HEK293 (cell line): ENCODE measurements around the gene SPIB.
A peak's percentile ranks its signal among the peaks of the same experiment; 100 is the strongest.

Source experiments
- BCL11B ChIP-seq: fragments of 450-650 bp; formaldehyde crosslinking; IDR thresholded peaks from 2 replicates; pipeline ENCODE4 v1.5.1; 2016; ENCODE audit warnings: low read depth, missing biosample characterization, missing genetic modification characterization
- HOXC10 ChIP-seq: sonication (generic); formaldehyde crosslinking; IDR thresholded peaks from 2 replicates; pipeline ENCODE4 v1.8.1; 2023; ENCODE audit warnings: mild to moderate bottlenecking, missing genetic modification reagents
- KLF7 ChIP-seq: fragments of 450-650 bp; formaldehyde crosslinking; IDR thresholded peaks from 2 replicates; pipeline ENCODE4 v1.5.1; 2016; ENCODE audit warnings: missing biosample characterization, missing genetic modification characterization, borderline replicate concordance
- OSR2 ChIP-seq: fragments of 450-650 bp; formaldehyde crosslinking; IDR thresholded peaks from 2 replicates; pipeline ENCODE4 v1.5.1; 2016; ENCODE audit warnings: missing biosample characterization, missing genetic modification characterization
- PRDM10 ChIP-seq: fragments of 450-650 bp; formaldehyde crosslinking; IDR thresholded peaks from 2 replicates; pipeline ENCODE4 v1.5.1; 2016; ENCODE audit warnings: missing biosample characterization, missing genetic modification characterization
- RBAK ChIP-seq: fragments of 450-650 bp; formaldehyde crosslinking; IDR thresholded peaks from 2 replicates; pipeline ENCODE4 v1.5.1; 2016; ENCODE audit warnings: missing biosample characterization, missing genetic modification characterization
- SP2 ChIP-seq: fragments of 450-650 bp; formaldehyde crosslinking; IDR thresholded peaks from 2 replicates; pipeline ENCODE4 v1.5.1; 2016; ENCODE audit warnings: missing biosample characterization, missing genetic modification characterization
- WT1 ChIP-seq: fragments of 450-650 bp; formaldehyde crosslinking; IDR thresholded peaks from 2 replicates; pipeline ENCODE4 v1.5.1; 2016; ENCODE audit warnings: missing biosample characterization, missing genetic modification characterization
- ZNF174 ChIP-seq: fragments of 450-650 bp; formaldehyde crosslinking; IDR thresholded peaks from 2 replicates; pipeline ENCODE4 v1.5.0; 2017; ENCODE audit warnings: missing biosample characterization, mild to moderate bottlenecking, missing genetic modification characterization
- ZNF18 ChIP-seq: fragments of 450-650 bp; formaldehyde crosslinking; IDR thresholded peaks from 2 replicates; pipeline ENCODE4 v1.5.1; 2016; ENCODE audit warnings: missing biosample characterization, missing genetic modification characterization
- ZNF184 ChIP-seq: fragments of 450-650 bp; IDR thresholded peaks from 2 replicates; pipeline ENCODE4 v1.5.1; 2018; ENCODE audit warnings: missing biosample characterization, mild to moderate bottlenecking, missing genetic modification characterization
- ZNF19 ChIP-seq: fragments of 450-650 bp; formaldehyde crosslinking; IDR thresholded peaks from 2 replicates; pipeline ENCODE4; 2016; ENCODE audit warnings: missing biosample characterization, missing genetic modification characterization, low read depth
- ZNF221 ChIP-seq: fragments of 450-650 bp; formaldehyde crosslinking; IDR thresholded peaks from 2 replicates; pipeline ENCODE4 v1.5.1; 2017; ENCODE audit warnings: missing biosample characterization, missing genetic modification characterization, borderline replicate concordance
- ZNF239 ChIP-seq: fragments of 450-650 bp; formaldehyde crosslinking; IDR thresholded peaks from 2 replicates; pipeline ENCODE4 v1.5.1; 2016; ENCODE audit warnings: missing biosample characterization, missing genetic modification characterization
- ZNF24 ChIP-seq: fragments of 450-650 bp; formaldehyde crosslinking; IDR thresholded peaks from 2 replicates; pipeline ENCODE4 v1.5.1; 2016; ENCODE audit warnings: missing biosample characterization, missing genetic modification characterization
- ZNF324 ChIP-seq: fragments of 450-650 bp; formaldehyde crosslinking; IDR thresholded peaks from 2 replicates; pipeline ENCODE4 v1.5.1; 2016; ENCODE audit warnings: missing biosample characterization, missing genetic modification characterization
- ZNF350 ChIP-seq: fragments of 450-650 bp; formaldehyde crosslinking; IDR thresholded peaks from 2 replicates; pipeline ENCODE4 v1.5.0; 2017; ENCODE audit warnings: missing biosample characterization, mild to moderate bottlenecking, missing genetic modification characterization
- ZNF426 ChIP-seq: fragments of 450-650 bp; formaldehyde crosslinking; IDR thresholded peaks from 2 replicates; pipeline ENCODE4 v1.5.1; 2017; ENCODE audit warnings: missing biosample characterization, missing genetic modification characterization, mild to moderate bottlenecking, inconsistent platforms, moderate library complexity
- ZNF488 ChIP-seq: fragments of 450-650 bp; formaldehyde crosslinking; IDR thresholded peaks from 2 replicates; pipeline ENCODE4 v1.5.1; 2016; ENCODE audit warnings: missing biosample characterization, missing genetic modification characterization
- ZNF580 ChIP-seq: fragments of 450-650 bp; formaldehyde crosslinking; IDR thresholded peaks from 2 replicates; pipeline ENCODE4 v1.5.1; 2016; ENCODE audit warnings: missing biosample characterization, missing genetic modification characterization
- ZNF664 ChIP-seq: fragments of 450-650 bp; formaldehyde crosslinking; IDR thresholded peaks from 2 replicates; pipeline ENCODE4 v1.5.1; 2016; ENCODE audit warnings: missing biosample characterization, missing genetic modification characterization
- ZNF670 ChIP-seq: fragments of 450-650 bp; formaldehyde crosslinking; IDR thresholded peaks from 2 replicates; pipeline ENCODE4 v1.5.1; 2016; ENCODE audit warnings: missing biosample characterization, missing genetic modification characterization, low read depth
- ZNF776 ChIP-seq: fragments of 450-650 bp; formaldehyde crosslinking; IDR thresholded peaks from 2 replicates; pipeline ENCODE4 v1.5.0; 2017; ENCODE audit warnings: missing biosample characterization, missing genetic modification characterization, borderline replicate concordance
- ZNF785 ChIP-seq: fragments of 450-650 bp; formaldehyde crosslinking; IDR thresholded peaks from 2 replicates; pipeline ENCODE4 v1.5.1; 2016; ENCODE audit warnings: missing biosample characterization, missing genetic modification characterization
- ZNF791 ChIP-seq: fragments of 450-650 bp; formaldehyde crosslinking; IDR thresholded peaks from 2 replicates; pipeline ENCODE4 v1.5.1; 2016; ENCODE audit warnings: missing biosample characterization, missing genetic modification characterization
- TF ChIP-seq, protein P1 (sequence below): fragments of 450-650 bp; formaldehyde crosslinking; IDR thresholded peaks from 2 replicates; pipeline ENCODE4 v1.5.1; 2016; ENCODE audit warnings: missing biosample characterization, missing genetic modification characterization
- TF ChIP-seq, protein P2 (sequence below): fragments of 450-650 bp; formaldehyde crosslinking; IDR thresholded peaks from 2 replicates; pipeline ENCODE4 v1.5.1; 2016; ENCODE audit warnings: missing biosample characterization, missing genetic modification characterization

The SPIB gene

GRCh38 chr19:50476224-50476906 lies 57.6 kb downstream of the SPIB start, which contains the start of the genes EMC10 and GARIN5A (continued):
- TF ChIP-seq HOXC10 (CRISPR knock-in tag), result 0 out of 2 replicates have a peak, but pooled peaks have one; percentile 93
- TF ChIP-seq ZNF18, result peak; percentile 66; the same call in 1 of the 2 replicates
- no peak for TF ChIP-seq ZNF776 (tag by site-specific recombination)
- TF ChIP-seq ZNF488 (tag by site-specific recombination), result no peak
- TF ChIP-seq ZNF670 (tag by site-specific recombination), result no peak
- TF ChIP-seq RBAK, result 0 out of 2 replicates have a peak, but pooled peaks have one; percentile 8
- TF ChIP-seq ZNF664 (tag by site-specific recombination), result no peak
- TF ChIP-seq ZNF24 (tag by site-specific recombination), result peak; percentile 81; the same call in 1 of the 2 replicates
- no peak for TF ChIP-seq ZNF221 (tag by site-specific recombination)
- TF ChIP-seq PRDM10 (tag by site-specific recombination), result peak; percentile 77
- TF ChIP-seq ZNF19, result no peak
- no peak for TF ChIP-seq ZNF239 (tag by site-specific recombination)
- peak; percentile 65 for TF ChIP-seq SP2
- TF ChIP-seq, protein P1, sequence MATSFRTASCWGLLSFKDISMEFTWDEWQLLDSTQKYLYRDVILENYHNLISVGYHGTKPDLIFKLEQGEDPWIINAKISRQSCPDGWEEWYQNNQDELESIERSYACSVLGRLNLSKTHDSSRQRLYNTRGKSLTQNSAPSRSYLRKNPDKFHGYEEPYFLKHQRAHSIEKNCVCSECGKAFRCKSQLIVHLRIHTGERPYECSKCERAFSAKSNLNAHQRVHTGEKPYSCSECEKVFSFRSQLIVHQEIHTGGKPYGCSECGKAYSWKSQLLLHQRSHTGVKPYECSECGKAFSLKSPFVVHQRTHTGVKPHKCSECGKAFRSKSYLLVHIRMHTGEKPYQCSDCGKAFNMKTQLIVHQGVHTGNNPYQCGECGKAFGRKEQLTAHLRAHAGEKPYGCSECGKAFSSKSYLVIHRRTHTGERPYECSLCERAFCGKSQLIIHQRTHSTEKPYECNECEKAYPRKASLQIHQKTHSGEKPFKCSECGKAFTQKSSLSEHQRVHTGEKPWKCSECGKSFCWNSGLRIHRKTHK, result no peak
- no peak for TF ChIP-seq WT1 (tag by site-specific recombination)
- TF ChIP-seq ZNF785 (tag by site-specific recombination), result no peak
- TF ChIP-seq OSR2 (tag by site-specific recombination), result no peak
- TF ChIP-seq BCL11B (tag by site-specific recombination), result no peak
- no peak for TF ChIP-seq ZNF350
- no peak for TF ChIP-seq KLF7 (tag by site-specific recombination)
- no peak for TF ChIP-seq ZNF174 (tag by site-specific recombination)
- TF ChIP-seq ZNF324, result peak; percentile 38; the same call in 1 of the 2 replicates
- no peak for TF ChIP-seq ZNF791
- TF ChIP-seq, protein P2, sequence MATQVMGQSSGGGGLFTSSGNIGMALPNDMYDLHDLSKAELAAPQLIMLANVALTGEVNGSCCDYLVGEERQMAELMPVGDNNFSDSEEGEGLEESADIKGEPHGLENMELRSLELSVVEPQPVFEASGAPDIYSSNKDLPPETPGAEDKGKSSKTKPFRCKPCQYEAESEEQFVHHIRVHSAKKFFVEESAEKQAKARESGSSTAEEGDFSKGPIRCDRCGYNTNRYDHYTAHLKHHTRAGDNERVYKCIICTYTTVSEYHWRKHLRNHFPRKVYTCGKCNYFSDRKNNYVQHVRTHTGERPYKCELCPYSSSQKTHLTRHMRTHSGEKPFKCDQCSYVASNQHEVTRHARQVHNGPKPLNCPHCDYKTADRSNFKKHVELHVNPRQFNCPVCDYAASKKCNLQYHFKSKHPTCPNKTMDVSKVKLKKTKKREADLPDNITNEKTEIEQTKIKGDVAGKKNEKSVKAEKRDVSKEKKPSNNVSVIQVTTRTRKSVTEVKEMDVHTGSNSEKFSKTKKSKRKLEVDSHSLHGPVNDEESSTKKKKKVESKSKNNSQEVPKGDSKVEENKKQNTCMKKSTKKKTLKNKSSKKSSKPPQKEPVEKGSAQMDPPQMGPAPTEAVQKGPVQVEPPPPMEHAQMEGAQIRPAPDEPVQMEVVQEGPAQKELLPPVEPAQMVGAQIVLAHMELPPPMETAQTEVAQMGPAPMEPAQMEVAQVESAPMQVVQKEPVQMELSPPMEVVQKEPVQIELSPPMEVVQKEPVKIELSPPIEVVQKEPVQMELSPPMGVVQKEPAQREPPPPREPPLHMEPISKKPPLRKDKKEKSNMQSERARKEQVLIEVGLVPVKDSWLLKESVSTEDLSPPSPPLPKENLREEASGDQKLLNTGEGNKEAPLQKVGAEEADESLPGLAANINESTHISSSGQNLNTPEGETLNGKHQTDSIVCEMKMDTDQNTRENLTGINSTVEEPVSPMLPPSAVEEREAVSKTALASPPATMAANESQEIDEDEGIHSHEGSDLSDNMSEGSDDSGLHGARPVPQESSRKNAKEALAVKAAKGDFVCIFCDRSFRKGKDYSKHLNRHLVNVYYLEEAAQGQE (tag by site-specific recombination), result no peak
- TF ChIP-seq ZNF184, result no peak
- TF ChIP-seq ZNF580 (tag by site-specific recombination), result 0 out of 2 replicates have a peak, but pooled peaks have one; percentile 20
- no peak for TF ChIP-seq ZNF426 (tag by site-specific recombination)
